Glutamatergic neuron (in vitro differentiated cells): Measurements from ENCODE around the gene CLDN17. TPM values are rescaled to one million over a fixed set of nuclear protein-coding genes. Genes with fewer than 3 reads are reported as not detected.

Experiments used
- DNase-seq: peaks from one replicate; pipeline ENCODE4 v3.0.0; 2022
- H3K27ac Mint-ChIP-seq: one replicate; pipeline ENCODE4 v1.8.0; 2020; ENCODE audit warnings: mild to moderate bottlenecking, mixed read lengths, inconsistent platforms; ENCODE audit not compliant: unreplicated experiment
- H3K27me3 Mint-ChIP-seq: one replicate; pipeline ENCODE4 v1.8.0; 2020; ENCODE audit warnings: mild to moderate bottlenecking, moderate library complexity, mixed read lengths, inconsistent platforms; ENCODE audit not compliant: unreplicated experiment
- H3K36me3 Mint-ChIP-seq: one replicate; pipeline ENCODE4 v1.8.0; 2020; ENCODE audit warnings: mild to moderate bottlenecking, mixed read lengths, inconsistent platforms; ENCODE audit not compliant: unreplicated experiment
- H3K4me1 Mint-ChIP-seq: one replicate; pipeline ENCODE4 v1.8.0; 2020; ENCODE audit warnings: mild to moderate bottlenecking, low read depth, mixed read lengths, inconsistent platforms; ENCODE audit not compliant: unreplicated experiment
- H3K4me3 Mint-ChIP-seq: one replicate; pipeline ENCODE4 v1.8.0; 2020; ENCODE audit warnings: mild to moderate bottlenecking, mixed read lengths, inconsistent platforms; ENCODE audit not compliant: unreplicated experiment
- H3K9me3 Mint-ChIP-seq: one replicate; pipeline ENCODE4 v1.8.0; 2020; ENCODE audit warnings: mild to moderate bottlenecking, moderate library complexity, mixed read lengths, inconsistent platforms; ENCODE audit not compliant: unreplicated experiment
- total RNA-seq: library from RNA; stranded (reverse); fragmentation: NEBNext Ultra II Directional; extraction: Animal tissue kit (Norgen Biotek cat#: 25700); gene quantifications from one replicate; pipeline ENCODE4 v1.2.1, GENCODE V29; 2021; ENCODE audit not compliant: unreplicated experiment
- TF ChIP-seq, protein P1 (sequence below): fragments of 200-600 bp; sonication (generic); IDR thresholded peaks from one replicate; pipeline ENCODE4 v1.5.0; 2021; ENCODE audit not compliant: partially characterized antibody, unreplicated experiment

Gene CLDN17
- total RNA-seq, 1 donor from 2014 or later: not detected

DNA sequence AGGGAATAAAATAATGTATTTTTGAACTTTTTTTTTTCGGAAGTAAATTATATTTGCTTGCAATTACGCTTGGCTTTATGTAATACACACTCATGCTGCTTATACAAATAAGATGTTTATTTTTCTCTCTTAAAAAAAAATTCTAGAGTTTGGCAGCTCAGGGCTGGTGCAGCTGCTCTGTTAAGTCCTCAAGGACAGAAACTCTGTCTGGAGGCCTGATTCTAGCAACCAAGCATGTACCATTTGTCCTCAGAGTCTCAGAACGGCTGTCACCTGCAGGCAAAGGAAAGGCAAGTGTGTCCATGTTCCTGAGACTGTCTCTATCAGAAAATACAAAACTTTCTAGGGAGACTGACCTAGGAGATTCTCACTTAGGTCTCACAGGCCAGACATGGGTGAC lies 23.2 kb upstream of the CLDN17 start:
- TF ChIP-seq, protein P1, sequence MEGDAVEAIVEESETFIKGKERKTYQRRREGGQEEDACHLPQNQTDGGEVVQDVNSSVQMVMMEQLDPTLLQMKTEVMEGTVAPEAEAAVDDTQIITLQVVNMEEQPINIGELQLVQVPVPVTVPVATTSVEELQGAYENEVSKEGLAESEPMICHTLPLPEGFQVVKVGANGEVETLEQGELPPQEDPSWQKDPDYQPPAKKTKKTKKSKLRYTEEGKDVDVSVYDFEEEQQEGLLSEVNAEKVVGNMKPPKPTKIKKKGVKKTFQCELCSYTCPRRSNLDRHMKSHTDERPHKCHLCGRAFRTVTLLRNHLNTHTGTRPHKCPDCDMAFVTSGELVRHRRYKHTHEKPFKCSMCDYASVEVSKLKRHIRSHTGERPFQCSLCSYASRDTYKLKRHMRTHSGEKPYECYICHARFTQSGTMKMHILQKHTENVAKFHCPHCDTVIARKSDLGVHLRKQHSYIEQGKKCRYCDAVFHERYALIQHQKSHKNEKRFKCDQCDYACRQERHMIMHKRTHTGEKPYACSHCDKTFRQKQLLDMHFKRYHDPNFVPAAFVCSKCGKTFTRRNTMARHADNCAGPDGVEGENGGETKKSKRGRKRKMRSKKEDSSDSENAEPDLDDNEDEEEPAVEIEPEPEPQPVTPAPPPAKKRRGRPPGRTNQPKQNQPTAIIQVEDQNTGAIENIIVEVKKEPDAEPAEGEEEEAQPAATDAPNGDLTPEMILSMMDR: no peak
- Mint-ChIP-seq H3K36me3 (no peaks in the 10 kb centered on the region), H3K4me3 (no peak overlapping the region), H3K27me3 (no peaks in the 10 kb centered on the region), H3K27ac (no peak overlapping the region), H3K9me3 (no peaks in the 10 kb centered on the region), H3K4me1 (no peaks in the 10 kb centered on the region)
- DNase-seq: no peak

DNA sequence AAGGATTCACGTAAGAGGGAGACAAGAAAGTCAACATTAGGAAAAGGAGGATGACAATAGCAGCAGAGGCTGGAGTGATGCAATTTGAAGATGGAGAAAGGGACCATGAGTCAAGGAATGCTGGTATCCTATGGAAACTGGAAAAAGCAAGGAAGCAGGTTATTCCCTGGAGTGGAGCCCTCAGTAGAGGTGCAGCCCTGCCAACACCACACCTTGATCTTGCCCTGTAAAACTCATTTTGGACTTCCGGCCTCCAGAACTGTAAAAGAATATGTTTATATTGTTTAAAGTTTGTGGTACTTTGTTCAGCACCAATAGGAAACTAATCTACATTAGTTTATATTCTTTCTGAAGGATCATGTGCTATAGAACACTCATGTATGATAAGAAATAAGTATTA lies 19.6 kb upstream of the CLDN17 start:
- no peak for DNase-seq
- Mint-ChIP-seq H3K36me3 (no peaks in the 10 kb centered on the region), H3K27ac (no peak overlapping the region), H3K4me3 (no peak overlapping the region), H3K27me3 (no peaks in the 10 kb centered on the region), H3K9me3 (no peaks in the 10 kb centered on the region), H3K4me1 (no peaks in the 10 kb centered on the region)
- TF ChIP-seq, protein P1: no peak

DNA sequence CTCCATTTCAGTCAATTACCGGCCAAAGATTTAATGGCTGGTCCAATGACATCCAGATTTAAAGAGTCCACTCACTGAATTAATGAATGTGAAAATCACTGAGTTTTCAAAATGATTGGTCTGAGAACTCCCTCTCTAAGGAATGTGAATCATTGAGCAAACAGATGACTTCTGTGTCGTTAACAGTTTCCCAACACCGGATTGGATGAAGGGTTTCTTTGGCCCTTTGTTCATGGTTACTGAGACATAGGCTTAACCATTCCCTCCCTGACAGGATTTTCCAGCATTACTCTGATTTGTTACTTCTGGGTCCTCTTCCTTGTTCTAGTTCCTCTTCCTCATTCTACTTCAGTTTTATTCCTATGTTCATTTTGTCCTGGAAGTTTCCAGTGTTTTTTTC lies 1.5 kb upstream of the CLDN17 start:
- H3K27me3 Mint-ChIP-seq: peaks cover 1% of the 10 kb centered on the region

DNA sequence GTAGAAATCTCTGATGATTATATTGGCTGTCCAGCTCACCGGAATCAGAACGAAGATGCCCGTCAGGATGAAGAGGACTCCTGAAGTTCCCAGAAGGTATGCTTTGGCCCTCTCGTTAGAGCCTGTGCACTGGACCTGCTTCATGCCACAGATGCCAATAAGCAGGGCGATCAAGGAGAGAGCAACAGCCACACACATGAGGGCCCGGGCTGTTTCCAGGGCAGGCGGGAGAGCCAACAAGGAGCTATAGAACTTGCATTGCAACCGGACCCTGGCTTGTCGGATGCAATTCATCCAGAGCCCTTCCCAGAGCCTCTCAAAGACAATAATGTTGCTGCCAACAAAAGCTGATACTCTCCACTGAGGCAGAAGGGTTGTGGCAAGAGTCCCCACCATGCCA lies 434 bp downstream of the CLDN17 start:
- H3K4me1 Mint-ChIP-seq: no peaks in the 10 kb centered on the region
- TF ChIP-seq, protein P1: no peak
- no peaks in the 10 kb centered on the region for H3K9me3 Mint-ChIP-seq
- no peak for DNase-seq
- H3K4me3 Mint-ChIP-seq: no peak overlapping the region
- H3K27me3 Mint-ChIP-seq: peaks cover under 1% of the 10 kb centered on the region
- H3K36me3 Mint-ChIP-seq: no peaks in the 10 kb centered on the region
- no peak overlapping the region for H3K27ac Mint-ChIP-seq

More for the DNA sequence above, 1.5 kb upstream of the CLDN17 start:
- TF ChIP-seq, protein P1: no peak
- no peak overlapping the region for H3K4me3 Mint-ChIP-seq
- H3K4me1 Mint-ChIP-seq: no peaks in the 10 kb centered on the region
- DNase-seq: no peak
- H3K27ac Mint-ChIP-seq: no peak overlapping the region
- H3K9me3 Mint-ChIP-seq: no peaks in the 10 kb centered on the region
- no peaks in the 10 kb centered on the region for H3K36me3 Mint-ChIP-seq

DNA sequence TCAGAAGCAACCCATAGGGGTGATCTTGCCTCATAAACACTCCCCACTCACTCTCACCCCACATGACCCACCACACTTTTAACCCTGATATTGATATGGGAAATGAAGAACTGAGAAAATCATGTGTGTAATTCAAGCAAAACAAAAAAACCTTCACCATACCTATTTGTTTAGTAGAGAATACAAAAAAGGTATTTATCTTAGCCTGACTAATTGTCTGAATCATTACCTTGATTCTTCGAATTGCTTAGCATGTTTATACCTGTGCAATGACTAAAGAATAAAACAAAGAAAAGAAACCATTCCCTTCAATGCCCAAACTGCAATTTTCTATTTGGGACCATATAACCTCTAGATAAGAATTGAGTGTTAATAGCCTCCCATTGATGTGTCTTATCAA lies 1.8 kb downstream of the CLDN17 start:
- DNase-seq: no peak
- TF ChIP-seq, protein P1: no peak
- H3K4me1 Mint-ChIP-seq: no peaks in the 10 kb centered on the region
- H3K27me3 Mint-ChIP-seq: no peaks in the 10 kb centered on the region
- H3K9me3 Mint-ChIP-seq: no peaks in the 10 kb centered on the region
- no peaks in the 10 kb centered on the region for H3K36me3 Mint-ChIP-seq
- H3K4me3 Mint-ChIP-seq: no peak overlapping the region
- H3K27ac Mint-ChIP-seq: no peak overlapping the region
